Forelimb muscle (tissue), 1 donor: Measurements from ENCODE around the gene ACSM2B. TPM values are rescaled to one million over a fixed set of nuclear protein-coding genes. Genes with fewer than 3 reads are reported as not detected.
"Not testable (repeated sequence)": the region's sequence is repeated elsewhere in the genome, so short reads cannot be mapped to it uniquely, and the experiment has no call there.

Experiments used
- DNase-seq: peaks from one replicate; pipeline ENCODE4 v3.0.0-alpha.2; 2013; ENCODE audit warnings: low read depth
- polyA plus RNA-seq: library from polyadenylated mRNA; unstranded; fragments of 120-200 nt; gene quantifications from one replicate; pipeline ENCODE4 v1.2.1, GENCODE V29; 2013; ENCODE audit not compliant: insufficient read length

Gene ACSM2B
- polyA plus RNA-seq, 1 donor: 0.42 TPM

- DNase-seq: not testable (repeated sequence)
Measured at GRCh38 chr16:20595068-20595467, 18.9 kb upstream of the ACSM2B start.

GRCh38 chr16:20592780-20593179 lies 16.6 kb upstream of the ACSM2B start:
- DNase-seq: not testable (repeated sequence)

GRCh38 chr16:20589486-20589885 lies 13.3 kb upstream of the ACSM2B start:
- not testable (repeated sequence) for DNase-seq

- not testable (repeated sequence) for DNase-seq
Measured at GRCh38 chr16:20587645-20588074, 11.5 kb upstream of the ACSM2B start.

- DNase-seq: not testable (repeated sequence)
Measured at GRCh38 chr16:20586716-20587115, 10.5 kb upstream of the ACSM2B start.

- not testable (repeated sequence) for DNase-seq
Measured at GRCh38 chr16:20586112-20586511, 9.9 kb upstream of the ACSM2B start.

GRCh38 chr16:20580487-20581259 lies 4.5 kb upstream of the ACSM2B start:
- not testable (repeated sequence) for DNase-seq

GRCh38 chr16:20578091-20578490 lies 1.9 kb upstream of the ACSM2B start:
- not testable (repeated sequence) for DNase-seq

GRCh38 chr16:20569117-20569651 lies 7.0 kb downstream of the ACSM2B start:
- not testable (repeated sequence) for DNase-seq

- no peak for DNase-seq
Measured at GRCh38 chr16:20568404-20568803, 7.8 kb downstream of the ACSM2B start.

- DNase-seq: no peak
Measured at GRCh38 chr16:20566864-20567263, 9.3 kb downstream of the ACSM2B start.

GRCh38 chr16:20565334-20565733 lies 10.8 kb downstream of the ACSM2B start:
- DNase-seq: not testable (repeated sequence)

GRCh38 chr16:20564218-20564617 lies 11.9 kb downstream of the ACSM2B start:
- DNase-seq: not testable (repeated sequence)

GRCh38 chr16:20555628-20556027 lies 20.5 kb downstream of the ACSM2B start:
- DNase-seq: not testable (repeated sequence)

- DNase-seq: not testable (repeated sequence)
Measured at GRCh38 chr16:20554689-20555088, 21.5 kb downstream of the ACSM2B start.

GRCh38 chr16:20553493-20553892 lies 22.7 kb downstream of the ACSM2B start:
- DNase-seq: not testable (repeated sequence)

GRCh38 chr16:20546951-20547350 lies 29.2 kb downstream of the ACSM2B start:
- not testable (repeated sequence) for DNase-seq

- not testable (repeated sequence) for DNase-seq
Measured at GRCh38 chr16:20546278-20546853, 29.8 kb downstream of the ACSM2B start.

GRCh38 chr16:20540603-20541316 lies 35.4 kb downstream of the ACSM2B start:
- DNase-seq: not testable (repeated sequence)

GRCh38 chr16:20538687-20539086 lies 37.5 kb downstream of the ACSM2B start:
- DNase-seq: no peak

- DNase-seq: no peak
Measured at GRCh38 chr16:20538181-20538580, 38.0 kb downstream of the ACSM2B start.

GRCh38 chr16:20536669-20537068 lies 39.5 kb downstream of the ACSM2B start:
- DNase-seq: not testable (repeated sequence)
